Posterior vena cava (tissue), 2 donors: ENCODE measurements around the gene FAS. TPM values are rescaled to one million over a fixed set of nuclear protein-coding genes. Genes with fewer than 3 reads are reported as not detected.
"Not testable (repeated sequence)": the region's sequence is repeated elsewhere in the genome, so short reads cannot be mapped to it uniquely, and the experiment has no call there.

Experiments used
- DNase-seq: peaks from one replicate; pipeline ENCODE4 v3.0.0-alpha.2; 2020; ENCODE audit warnings: low spot score
- intact Hi-C, 2 donors: fragments of 100-400 bp; cut with DNase I; formaldehyde crosslinking; loops; one replicate each; pipeline versions ENCODE4 v1.14.1 to v1.14.2; 2022 to 2023
- total RNA-seq, 2 donors: library from RNA; stranded (reverse); fragmentation: NEBNext Ultra II Directional; extraction: Animal tissue kit (Norgen Biotek cat#: 25700); gene quantifications; one replicate each; pipeline ENCODE4 v1.2.1, GENCODE V29; 2021
- donor health status: DM: yes; HTN: yes; CAD: no.
- donor health status: DM: yes; HTN: yes; CAD: no.

FAS gene
- total RNA-seq, 2 donors from 2014 or later = 30.7 to 40.7 TPM

- no peak for DNase-seq
- intact Hi-C loops = loop anchor here (2.0 to 5.0 kb wide), 3 partner anchors 41 to 51 kb away; no protein-coding TSS in a partner anchor
Observed at GRCh38 chr10:88987840-88988239, 2.8 kb upstream of the FAS start.

- intact Hi-C loops = loop anchor here (5.0 kb wide), 2 partner anchors 42 to 52 kb away; no protein-coding TSS in a partner anchor
Observed at GRCh38 chr10:88989423-88989822, 1.2 kb upstream of the FAS start.

GRCh38 chr10:88989824-88990383 lies 694 bp upstream of the FAS start:
- intact Hi-C loops = loop anchor here (5.0 kb wide), 2 partner anchors 43 to 53 kb away; no protein-coding TSS in a partner anchor
- no peak for DNase-seq

More at GRCh38 chr10:88989423-88989822, 1.2 kb upstream of the FAS start:
- DNase-seq = no peak

GRCh38 chr10:88991161-88991898 lies 732 bp downstream of the FAS start:
- DNase-seq = peak; percentile 93
- intact Hi-C loops = no loop called here

GRCh38 chr10:88991899-88992320 lies 1.3 kb downstream of the FAS start:
- no peak for DNase-seq
- intact Hi-C loops = no loop called here

- no peak for DNase-seq
- intact Hi-C loops = no loop called here
Observed at GRCh38 chr10:88992921-88993524, 2.4 kb downstream of the FAS start.

- intact Hi-C loops = no loop called here
- no peak for DNase-seq
Observed at GRCh38 chr10:88994019-88994418, 3.4 kb downstream of the FAS start.

GRCh38 chr10:88995156-88995876 lies 4.7 kb downstream of the FAS start:
- DNase-seq = no peak
- intact Hi-C loops = no loop called here

GRCh38 chr10:88996927-88997326 lies 6.3 kb downstream of the FAS start:
- intact Hi-C loops = no loop called here
- no peak for DNase-seq

GRCh38 chr10:88999625-89000024 lies 9.0 kb downstream of the FAS start:
- intact Hi-C loops = no loop called here
- DNase-seq = no peak

GRCh38 chr10:89001024-89001728 lies 10.6 kb downstream of the FAS start:
- intact Hi-C loops = no loop called here
- no peak for DNase-seq

GRCh38 chr10:89001729-89002072 lies 11.1 kb downstream of the FAS start:
- intact Hi-C loops = no loop called here
- DNase-seq = no peak

- DNase-seq = no peak
- intact Hi-C loops = no loop called here
Observed at GRCh38 chr10:89002226-89002978, 11.8 kb downstream of the FAS start.

GRCh38 chr10:89003344-89003743 lies 12.7 kb downstream of the FAS start:
- intact Hi-C loops = no loop called here
- DNase-seq = no peak

- intact Hi-C loops = no loop called here
- DNase-seq = no peak
Observed at GRCh38 chr10:89007129-89007893, 16.7 kb downstream of the FAS start.

- not testable (repeated sequence) for DNase-seq
- intact Hi-C loops = loop anchor here in 1 of 2 donors (10.0 kb wide), 1 partner anchor 184 kb away; no protein-coding TSS in a partner anchor
Observed at GRCh38 chr10:89018700-89019346, 28.2 kb downstream of the FAS start.

- intact Hi-C loops = loop anchor here in 1 of 2 donors (10.0 kb wide), 1 partner anchor 185 kb away; no protein-coding TSS in a partner anchor
- DNase-seq = no peak
Observed at GRCh38 chr10:89019569-89020327, 29.1 kb downstream of the FAS start.
